22Rv1 (cell line): ENCODE data around the gene PEDS1.

Experiments
- ZFX ChIP-seq: fragments of 450-650 bp; IDR thresholded peaks from 2 replicates; pipeline ENCODE4 v1.6.1; 2017; ENCODE audit warnings: antibody characterized with exemption, borderline replicate concordance
- TF ChIP-seq, protein P1 (sequence below): fragments of 450-650 bp; IDR thresholded peaks from 2 replicates; pipeline ENCODE4 v1.5.1; 2017; ENCODE audit warnings: mild to moderate bottlenecking

GRCh38 chr20:50175938-50176933 lies 22.7 kb upstream of the PEDS1 start:
- TF ChIP-seq, protein P1, sequence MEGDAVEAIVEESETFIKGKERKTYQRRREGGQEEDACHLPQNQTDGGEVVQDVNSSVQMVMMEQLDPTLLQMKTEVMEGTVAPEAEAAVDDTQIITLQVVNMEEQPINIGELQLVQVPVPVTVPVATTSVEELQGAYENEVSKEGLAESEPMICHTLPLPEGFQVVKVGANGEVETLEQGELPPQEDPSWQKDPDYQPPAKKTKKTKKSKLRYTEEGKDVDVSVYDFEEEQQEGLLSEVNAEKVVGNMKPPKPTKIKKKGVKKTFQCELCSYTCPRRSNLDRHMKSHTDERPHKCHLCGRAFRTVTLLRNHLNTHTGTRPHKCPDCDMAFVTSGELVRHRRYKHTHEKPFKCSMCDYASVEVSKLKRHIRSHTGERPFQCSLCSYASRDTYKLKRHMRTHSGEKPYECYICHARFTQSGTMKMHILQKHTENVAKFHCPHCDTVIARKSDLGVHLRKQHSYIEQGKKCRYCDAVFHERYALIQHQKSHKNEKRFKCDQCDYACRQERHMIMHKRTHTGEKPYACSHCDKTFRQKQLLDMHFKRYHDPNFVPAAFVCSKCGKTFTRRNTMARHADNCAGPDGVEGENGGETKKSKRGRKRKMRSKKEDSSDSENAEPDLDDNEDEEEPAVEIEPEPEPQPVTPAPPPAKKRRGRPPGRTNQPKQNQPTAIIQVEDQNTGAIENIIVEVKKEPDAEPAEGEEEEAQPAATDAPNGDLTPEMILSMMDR: no peak
- no peak for TF ChIP-seq ZFX
